IPS-NIHi11 (cell line): ENCODE measurements around the gene MEGF11.

ENCODE experiments used
- DNase-seq: peaks from one replicate; pipeline ENCODE4 v3.0.0; 2012; ENCODE audit warnings: mixed read lengths, low spot score

Gene MEGF11

DNA sequence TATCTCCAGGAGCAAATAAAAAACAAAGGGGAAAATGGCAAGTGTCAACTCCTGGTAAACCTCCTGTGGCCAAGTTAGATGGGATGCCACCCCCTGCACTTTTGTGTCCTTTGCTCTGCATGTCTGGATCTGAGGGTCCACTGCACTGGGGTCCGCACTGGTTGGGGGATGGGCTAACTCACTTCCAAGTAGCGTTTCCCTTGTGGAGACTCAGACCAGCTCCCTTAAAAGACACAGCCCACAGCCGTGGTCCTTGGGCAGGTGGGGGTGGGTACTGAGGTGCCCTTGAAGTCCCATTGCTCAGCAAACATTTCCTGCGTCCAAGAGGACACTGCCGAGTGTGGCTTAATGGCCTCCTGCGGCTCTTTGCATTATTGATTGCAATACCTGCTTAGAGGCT, 188.2 kb downstream of the MEGF11 start:
- no peak for DNase-seq

DNA sequence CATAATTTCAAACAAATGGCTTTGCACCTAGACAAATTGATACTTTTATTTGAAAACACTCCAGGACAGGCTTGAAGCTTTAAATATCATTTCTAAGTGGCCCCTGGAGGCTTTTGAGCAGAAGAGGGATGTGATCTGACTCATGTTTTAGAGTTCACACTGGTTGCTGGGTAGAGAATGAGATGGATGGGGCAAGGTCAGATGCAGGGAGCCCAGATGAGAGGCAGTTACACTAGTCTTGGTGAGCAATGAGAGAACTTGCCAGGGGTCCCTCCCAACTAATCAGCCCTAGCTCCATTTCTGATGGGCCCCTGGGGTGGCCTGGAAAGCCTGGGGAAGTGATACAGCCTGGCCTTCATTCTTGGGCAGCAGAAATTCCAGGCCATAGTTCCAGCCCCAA, 190.4 kb downstream of the MEGF11 start:
- DNase-seq: no peak

DNA sequence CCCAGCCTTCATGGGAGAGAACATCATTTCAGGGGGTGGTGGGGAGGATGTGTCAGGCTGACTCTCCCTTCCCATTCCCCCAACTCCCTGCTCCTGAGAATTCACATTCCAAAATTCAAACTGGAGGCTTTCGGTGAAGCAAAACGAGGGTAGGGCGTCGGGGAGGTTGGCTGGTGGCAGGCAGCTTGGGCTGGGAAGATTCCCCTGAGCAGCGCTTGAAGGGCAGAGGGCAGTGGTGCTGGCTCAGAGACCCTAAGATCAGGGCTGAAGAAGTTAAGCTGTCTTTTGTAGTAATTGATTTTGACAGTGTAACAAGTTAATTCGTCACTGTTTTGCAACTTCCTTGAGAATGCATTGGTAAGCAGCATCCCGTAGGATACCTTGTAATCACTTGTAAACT, 196.5 kb downstream of the MEGF11 start:
- no peak for DNase-seq

DNA sequence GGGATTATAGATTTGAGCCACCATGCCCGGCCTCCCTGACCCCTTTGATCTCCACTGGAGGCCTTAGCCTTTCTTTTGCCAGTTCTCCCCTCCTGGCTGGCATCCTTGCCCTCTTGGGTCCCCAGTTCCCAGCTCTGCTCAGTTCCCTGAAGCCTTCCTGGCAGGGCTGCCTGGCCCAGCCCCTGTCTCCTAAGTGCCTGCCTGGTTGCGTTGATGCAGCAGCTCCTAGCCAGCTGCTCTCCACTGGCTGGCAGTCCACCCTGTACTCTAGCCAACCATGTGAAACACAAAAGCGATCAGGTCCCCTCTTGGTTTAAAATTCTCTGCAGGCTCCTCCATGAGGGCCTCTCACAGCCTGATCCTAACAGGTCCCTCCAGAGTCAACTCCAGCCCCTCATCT, 199.6 kb downstream of the MEGF11 start:
- DNase-seq: no peak

DNA sequence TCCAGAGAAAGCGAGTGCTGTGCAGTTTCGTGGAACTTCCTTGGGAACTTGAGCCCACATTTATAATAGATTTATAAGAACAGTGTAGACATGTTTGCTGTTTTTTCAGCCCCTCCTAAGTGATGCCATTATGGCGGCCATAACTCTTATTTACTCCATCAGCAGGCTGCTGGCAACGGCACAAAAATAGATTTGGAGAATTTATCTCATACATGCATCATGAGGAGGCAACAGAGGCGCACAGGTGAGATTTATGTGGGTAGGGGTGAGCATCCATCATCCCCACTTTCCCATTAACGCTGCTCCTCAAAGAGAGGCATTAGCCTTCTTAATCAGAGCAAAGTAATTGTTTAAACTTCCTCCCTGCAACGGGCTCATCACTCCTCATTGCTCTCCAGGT, 201.7 kb downstream of the MEGF11 start:
- no peak for DNase-seq

DNA sequence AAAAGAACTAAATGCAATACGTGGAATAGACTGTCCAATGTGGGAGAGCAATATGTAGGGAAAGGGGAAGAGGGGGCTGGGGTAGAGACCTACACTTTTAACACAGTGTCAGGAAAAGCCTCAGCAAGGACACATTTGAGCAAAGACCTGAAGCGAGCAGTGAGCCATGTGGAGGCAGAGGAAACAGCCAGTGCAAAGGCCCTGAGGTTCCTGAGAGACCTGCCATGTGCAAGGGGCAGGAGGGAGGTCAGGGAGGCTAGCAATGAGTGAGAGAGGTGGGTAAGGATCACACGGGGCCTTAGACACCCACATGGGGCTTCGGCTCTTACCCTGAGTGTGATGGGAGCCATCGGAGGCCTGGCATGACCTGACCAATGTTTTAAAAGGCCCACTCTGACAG, 203.3 kb downstream of the MEGF11 start:
- no peak for DNase-seq

DNA sequence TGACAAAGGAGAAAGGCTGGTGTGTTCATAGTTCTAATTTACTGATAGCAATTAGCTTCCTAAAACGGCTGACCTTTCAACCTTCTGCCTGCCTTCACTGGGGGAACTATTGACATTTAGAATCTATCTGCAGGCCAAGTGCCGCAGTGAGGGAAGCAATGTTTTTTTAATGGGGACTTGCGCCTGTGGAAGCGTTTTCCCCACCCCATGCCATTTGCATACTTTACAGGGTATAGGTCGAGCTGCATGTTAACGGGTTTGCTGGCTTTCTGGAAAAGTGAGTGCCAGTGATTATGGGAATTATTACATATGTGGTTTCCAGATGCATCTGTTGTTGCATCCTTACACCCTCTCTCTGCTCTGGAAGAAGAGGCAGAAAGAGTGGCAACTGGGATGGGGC, 204.2 kb downstream of the MEGF11 start:
- no peak for DNase-seq

DNA sequence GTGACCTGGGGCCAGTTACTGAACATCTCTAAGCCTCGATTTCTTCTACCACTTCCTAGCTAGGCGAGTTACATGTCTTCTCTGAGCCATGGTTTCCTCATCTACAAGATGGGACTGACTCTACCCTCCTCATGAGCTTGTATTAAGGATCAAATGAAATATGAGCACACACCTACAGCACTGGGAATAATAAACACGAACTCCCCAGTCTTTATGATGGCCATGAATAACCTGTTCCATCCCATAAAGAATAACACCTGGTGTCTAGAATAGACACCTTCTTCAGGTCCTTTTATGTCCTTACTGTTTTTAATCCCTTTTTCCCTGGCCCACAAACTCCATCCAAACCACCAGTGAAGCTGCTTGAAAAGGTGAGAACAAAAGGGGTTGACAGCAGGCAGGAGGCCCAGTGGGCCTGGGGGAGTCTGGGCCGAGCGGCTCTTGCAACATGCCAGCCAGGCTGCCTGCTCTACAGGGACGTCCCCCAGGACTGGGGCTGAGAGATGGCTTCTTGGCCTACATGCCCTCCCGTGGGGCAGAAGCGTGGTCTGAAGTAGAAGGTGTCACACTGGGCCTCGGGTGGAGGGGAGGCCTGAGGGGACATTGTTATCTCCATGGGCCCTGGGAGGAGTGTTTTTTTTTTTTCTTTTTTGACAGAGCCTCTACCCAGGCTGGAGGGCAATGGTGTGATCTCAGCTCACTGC, 206.1 kb downstream of the MEGF11 start:
- DNase-seq: no peak

DNA sequence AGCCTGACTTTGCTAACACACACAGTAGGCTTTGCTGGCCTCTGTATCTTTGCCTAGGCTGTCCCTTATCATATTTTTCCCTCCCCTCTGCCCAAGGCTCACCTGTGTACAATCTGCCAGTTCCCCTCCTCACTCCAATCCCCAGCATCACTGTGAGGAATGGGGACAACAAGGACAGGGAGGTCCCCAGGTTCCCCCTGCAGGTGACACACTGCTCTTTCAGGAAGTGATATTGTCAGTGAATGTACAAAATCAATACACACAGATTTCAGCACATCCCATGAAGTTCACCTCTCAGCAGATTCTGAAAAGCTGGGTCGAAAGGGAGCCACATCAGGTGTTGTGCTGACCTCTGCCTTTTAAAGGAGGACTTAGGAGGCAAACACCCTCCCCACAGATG, 206.8 kb downstream of the MEGF11 start:
- DNase-seq: no peak

DNA sequence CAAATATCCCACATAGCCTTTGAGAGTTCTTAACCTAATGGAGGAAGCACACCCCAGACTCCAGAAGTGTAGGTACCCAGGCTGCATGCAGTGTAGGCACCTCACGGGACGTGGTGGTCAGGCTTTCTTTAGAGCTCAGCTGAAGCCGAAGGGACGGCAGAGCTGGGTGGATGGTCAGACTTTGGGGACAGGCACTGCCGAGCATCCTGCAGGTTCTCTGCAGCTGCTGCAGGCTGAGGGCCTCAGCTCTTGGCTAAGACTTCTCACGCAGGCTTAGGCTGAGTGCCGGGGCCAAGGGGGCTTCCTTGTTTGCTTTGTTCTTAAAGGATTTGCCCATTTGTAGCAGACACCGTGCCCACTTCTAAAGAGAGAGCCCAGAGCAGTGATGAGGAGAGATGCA, 207.2 kb downstream of the MEGF11 start:
- no peak for DNase-seq

DNA sequence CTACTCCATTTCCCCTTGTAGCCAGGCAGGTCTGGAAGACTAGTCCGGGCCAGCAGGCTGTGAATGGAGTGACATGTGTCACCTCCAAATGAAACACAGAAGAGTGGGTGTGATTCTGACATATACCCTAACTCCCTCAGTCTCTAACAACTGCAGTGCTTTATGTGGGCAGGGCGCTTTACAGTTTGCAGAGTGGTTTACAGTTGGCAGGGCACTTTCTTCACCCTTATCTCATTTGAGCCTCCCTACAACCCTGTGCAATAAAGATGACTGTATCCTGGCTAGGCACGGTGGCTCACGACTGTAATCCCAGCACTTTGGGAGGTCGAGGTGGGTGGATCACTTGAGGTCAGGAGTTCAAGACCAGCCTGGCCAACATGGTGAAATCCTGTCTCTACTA, 208.0 kb downstream of the MEGF11 start:
- DNase-seq: no peak

DNA sequence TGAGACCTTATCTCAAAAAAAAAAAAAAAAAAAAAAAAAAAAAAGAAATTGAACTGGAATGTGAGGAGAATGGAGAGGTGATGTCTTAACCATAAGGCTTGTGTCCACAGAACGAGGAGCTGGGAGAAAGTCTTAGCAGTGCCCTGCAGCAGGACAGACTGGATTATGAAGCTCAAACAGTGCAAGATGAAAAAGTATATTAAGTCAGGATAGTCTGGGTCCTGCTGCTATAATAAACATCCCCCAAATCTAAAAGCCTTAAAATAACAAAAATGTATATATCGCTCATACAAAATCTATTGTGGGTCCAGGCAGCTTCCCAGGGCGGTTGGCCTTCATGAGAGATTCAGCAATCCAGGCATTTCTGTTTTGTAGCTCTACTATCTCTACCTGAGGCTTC, 208.7 kb downstream of the MEGF11 start:
- DNase-seq: no peak

DNA sequence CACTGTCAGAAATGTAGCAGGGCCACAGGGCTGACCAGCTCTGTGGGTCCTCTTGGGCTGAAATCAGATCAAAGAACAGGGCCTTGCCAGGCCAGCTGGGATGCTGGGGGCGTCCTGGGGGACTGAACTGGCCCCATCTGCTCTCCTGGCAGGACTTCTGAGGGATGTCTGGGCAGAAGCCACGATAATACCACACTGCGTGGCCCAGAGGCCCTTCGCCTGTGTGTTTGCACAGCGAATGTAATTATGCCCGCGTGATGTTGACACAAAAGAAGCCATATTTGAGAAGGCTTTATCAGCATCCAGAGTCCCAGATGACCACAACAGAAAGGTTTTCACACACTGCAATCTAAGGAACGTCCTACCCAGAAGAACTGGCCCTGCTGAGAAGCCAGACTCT, 210.3 kb downstream of the MEGF11 start:
- DNase-seq: no peak

DNA sequence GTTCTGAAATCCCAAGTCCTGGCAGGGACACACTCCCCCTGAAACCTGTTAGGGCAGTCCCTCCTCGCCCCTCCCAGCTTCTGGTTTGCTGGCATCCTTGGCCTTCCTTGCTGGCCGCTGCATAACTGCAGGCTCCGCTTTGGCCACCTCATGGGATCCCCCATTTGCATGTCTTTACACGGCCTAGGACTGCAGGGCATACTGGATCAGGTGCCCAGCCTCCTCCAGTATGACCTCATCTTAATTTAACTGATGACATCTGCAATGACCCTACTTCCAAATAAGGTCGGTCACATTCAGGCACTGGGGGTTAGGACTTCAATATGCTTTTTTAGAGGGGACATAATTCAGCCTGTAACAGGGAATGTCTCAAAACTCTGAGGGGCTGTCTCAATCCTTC, 210.9 kb downstream of the MEGF11 start:
- DNase-seq: peak; percentile 81

DNA sequence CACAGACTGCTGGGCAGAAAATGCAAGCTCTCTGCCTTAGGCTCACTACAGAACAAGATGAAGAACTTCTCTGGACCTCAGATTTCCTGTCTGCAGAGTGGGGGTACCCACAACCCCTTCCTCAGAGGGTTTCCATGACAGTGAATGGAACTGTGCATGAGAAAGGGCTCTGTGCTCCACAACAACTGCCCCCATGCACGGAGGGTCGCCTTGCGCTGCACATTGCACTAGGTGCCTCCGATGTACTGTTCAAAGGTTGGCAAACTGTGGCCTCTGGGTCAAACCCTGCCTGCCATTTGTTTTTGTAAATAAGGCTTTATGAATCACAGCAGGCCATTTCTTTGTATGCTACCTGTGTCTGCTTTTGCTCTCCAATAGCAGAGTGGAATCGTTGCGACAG, 212.3 kb downstream of the MEGF11 start:
- DNase-seq: no peak

DNA sequence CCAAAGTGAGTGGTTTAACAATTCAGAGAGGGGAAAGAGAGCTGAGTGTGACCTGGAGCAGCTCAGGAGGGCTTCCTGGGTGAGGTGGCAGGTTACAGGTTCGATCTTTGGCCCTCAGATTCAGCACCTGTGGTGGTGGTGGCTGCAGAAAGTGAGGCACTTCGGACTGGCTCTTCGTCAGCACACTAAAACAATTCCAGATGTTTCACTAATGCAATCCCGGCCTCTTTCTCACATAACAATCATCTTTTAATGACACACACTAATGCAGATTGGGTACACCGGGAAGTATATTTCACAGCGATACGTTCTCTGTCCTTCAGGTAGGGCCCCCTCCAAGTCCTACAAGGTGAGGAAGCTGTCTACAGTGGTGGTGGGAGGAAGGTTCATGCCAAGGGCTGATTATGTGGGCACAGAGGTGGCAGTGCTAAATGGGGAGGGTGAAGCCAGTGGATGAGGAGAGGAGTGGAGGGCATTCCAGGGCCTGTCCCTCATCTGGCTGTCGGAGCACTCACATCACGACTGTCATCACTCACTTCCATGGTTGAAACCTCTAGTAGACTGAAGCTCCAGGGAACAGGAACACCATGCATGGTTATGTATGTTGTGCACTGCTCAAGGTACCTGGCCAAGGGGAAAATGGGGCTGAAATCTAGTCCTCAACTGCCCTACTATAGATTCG, 213.2 kb downstream of the MEGF11 start:
- no peak for DNase-seq

DNA sequence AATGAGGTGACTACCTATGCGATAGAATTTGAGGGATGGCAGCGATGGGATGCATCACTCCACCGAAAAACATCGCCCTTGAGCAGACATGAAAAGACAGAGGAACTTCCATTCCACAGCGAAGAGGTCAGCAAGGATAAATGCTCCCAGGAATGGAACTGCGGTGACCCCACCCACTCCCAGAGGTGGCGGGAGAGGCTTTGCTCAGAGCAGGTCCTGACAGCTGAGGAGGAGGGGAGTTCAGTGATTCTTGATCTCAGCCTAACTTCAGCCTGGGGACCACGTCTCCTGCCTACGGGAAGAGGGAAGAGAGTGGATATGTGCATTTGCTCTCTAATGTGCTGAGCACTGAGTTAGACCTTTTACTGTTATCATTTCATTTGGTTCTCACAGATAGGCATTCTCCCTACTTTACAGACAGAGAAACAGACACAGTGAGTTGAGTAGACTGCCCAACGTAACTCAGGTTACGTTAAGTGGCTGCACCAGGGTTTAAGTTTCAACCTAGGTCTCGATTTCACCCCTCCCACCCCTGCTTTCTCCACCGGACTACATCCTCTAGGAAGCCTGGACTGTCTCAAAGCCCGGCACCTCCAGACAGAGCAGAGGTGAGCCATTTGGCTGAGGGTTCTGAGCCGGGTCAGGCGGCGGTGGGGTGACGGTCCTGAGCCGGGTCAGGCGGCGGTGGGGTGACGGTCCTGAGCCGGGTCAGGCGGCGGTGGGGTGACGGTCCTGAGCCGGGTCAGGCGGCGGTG, 214.3 kb downstream of the MEGF11 start:
- DNase-seq: peak; percentile 53

DNA sequence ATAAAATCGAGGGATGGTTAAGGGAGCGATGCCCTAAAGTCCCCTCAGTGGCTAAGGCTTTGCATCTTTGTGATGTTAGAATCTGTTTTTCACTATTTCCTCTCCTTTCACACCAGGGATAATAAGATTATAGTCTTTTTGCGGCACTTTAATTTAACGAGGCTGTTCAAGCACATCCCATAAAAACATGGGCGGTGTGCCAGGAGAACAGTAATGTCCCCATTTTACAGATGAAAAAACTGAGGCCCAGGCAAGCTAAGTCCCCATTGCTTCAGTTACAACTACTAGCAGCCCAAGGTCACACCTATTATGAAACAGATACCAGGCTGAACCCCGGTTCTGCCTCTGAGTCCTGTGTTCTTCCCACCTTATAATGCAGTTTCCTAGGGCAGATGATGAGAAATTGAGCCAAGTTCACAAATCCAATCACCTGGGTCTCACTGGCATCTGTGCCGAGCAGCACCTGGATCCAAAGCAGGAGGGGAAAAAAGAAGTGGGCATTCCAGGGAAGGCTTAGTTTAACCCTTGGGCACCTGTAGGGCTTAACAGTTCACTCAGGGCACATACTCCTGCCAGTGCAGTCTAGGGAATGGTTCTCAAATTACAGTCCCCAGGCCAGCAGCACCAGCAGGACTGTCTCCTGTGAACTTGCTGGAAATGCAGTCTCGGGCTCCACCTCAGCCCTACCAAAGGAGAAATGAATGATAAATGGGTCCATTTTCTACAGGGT, 215.0 kb downstream of the MEGF11 start:
- DNase-seq: peak; percentile 46

DNA sequence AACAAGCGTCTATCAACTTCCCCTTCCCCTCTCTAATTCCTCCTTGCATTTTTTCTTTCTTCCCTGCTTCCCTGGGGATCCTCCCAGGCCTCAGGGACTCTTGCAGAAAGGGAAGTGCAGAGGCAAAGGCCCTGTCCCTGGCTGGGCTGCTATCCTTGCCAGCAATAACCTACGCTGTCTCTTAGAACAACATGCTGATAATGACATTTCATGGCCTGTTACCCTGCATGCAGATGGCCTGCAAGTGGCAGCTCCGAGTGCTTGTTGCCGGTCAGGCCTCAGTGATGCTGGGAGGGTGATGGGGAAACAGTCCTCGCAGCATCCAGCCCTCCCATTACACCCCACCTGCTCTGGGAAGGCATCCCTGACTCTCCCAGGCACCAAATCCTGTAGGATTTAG, 216.7 kb downstream of the MEGF11 start:
- DNase-seq: no peak

DNA sequence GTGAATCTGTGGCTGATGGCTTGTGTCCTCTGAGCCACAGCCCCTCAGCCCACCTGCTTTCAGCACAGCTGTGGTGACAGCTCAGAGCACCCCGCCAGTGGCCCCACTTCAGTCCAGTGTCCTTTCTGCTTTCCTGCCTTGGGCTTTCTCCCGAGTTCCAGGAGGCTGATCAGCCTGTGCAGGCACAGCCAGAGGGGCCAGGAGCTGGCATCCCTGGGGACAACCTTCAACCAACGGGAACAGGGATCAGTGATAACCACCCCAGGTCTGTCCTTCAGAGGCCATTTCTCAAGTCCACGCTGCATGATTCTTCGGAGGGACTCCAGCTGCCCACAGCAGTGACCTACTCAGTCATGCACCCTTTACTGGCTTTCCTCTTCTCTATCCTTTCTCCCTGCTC, 217.6 kb downstream of the MEGF11 start:
- no peak for DNase-seq

DNA sequence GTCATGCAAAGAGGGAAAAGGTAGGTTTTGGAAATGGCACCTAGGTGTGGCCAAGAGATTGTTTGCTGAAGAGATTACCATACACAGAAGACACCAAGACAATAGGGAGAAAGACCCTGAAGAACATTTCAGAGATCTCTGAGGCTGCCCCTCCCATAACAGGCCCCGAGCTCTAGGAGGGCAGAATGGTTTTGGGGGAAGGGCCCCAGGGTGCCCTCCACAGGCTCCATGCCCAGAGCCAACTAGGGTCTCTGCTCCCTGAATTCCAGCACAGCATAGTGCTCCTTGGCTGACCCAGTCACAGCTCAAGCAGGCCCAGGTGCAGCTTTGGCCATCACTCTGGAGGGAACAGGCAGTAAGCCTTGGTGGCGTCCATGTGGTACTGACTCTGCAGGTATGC, 220.4 kb downstream of the MEGF11 start:
- DNase-seq: no peak

DNA sequence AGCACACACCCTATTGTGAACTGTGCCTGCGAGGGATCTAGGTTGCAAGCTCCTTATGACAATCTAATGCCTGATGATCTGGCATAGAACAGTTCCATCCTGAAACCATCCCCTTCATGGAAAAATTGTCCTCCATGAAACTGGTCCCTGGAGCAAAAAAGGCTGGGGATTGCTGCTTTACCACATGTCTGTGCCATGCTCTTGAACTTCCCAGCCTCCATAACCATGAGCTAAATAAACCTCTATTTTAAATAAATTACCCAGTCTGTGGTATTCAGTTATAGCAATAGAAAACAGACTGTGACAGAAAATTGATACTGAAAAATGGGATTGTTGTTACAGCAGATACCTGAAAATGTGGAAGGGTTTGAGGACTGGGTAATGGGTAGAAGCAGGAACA, 221.5 kb downstream of the MEGF11 start:
- DNase-seq: no peak

DNA sequence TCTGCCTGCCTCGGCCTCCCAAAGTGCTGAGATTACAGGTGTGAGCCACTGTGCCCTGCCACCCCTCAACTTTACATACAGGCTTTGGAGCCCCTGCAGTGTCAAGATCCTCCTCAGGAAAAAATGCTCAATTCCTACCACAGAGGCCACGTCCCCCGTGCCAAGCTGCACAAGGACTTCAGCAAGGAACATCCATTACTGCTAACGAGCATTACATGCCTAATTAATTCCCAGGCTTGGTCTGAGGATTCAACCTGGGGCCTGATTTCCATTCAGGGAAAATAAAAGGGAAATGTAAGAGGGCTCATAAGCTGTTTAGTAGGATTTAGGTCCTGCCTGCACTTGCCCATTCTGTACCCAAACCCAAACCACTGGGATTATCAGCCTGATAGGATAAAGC, 222.9 kb downstream of the MEGF11 start:
- DNase-seq: no peak
